Tibial artery (tissue), 4 donors: ENCODE data around the gene FARP1.

Experiments used
- DNase-seq, 2 donors: peaks; one replicate each; pipeline ENCODE4 v3.0.0-alpha.2; 2019
- H3K27ac ChIP-seq, 2 donors: fragments of 200-600 bp; sonication (generic) in 1 of 2; 1 replicate in 1 of 2; 2 replicates in 1 of 2; pipeline ENCODE4 v1.5.1; 2018 to 2019; ENCODE audit warnings: mild to moderate bottlenecking in 1 of 2
- H3K27me3 ChIP-seq, 2 donors: fragments of 200-600 bp; sonication (generic) in 1 of 2; one replicate each; pipeline versions ENCODE4 v1.5.1 to v1.6.0; 2016 to 2019
- H3K36me3 ChIP-seq, 3 donors: fragments of 200-600 bp; sonication (generic) in 2 of 3; one replicate each; pipeline ENCODE4 v1.5.1; 2016 to 2019; ENCODE audit warnings: mild to moderate bottlenecking in 2 of 3
- H3K4me1 ChIP-seq, 4 donors: fragments of 200-600 bp; sonication (generic) in 2 of 4; 1 replicate in 3 of 4; 2 replicates in 1 of 4; pipeline ENCODE4 v1.5.1; 2016 to 2019
- H3K4me3 ChIP-seq, 2 donors: fragments of 200-600 bp; sonication (generic) in 1 of 2; 1 replicate in 1 of 2; 2 replicates in 1 of 2; pipeline ENCODE4 v1.5.1; 2018 to 2019; ENCODE audit warnings: mild to moderate bottlenecking in 2 of 2
- H3K9me3 ChIP-seq, 3 donors: fragments of 200-600 bp; sonication (generic) in 1 of 3; one replicate each; pipeline ENCODE4 v1.5.1; 2016 to 2019
- CTCF ChIP-seq, 2 experiments: fragments of 200-600 bp in 1 of 2; fragments of 450-650 bp in 1 of 2; IDR thresholded peaks; one replicate each; pipeline ENCODE4 v1.5.1; 2017 to 2019; ENCODE audit warnings: antibody characterized with exemption in 2 of 2, mild to moderate bottlenecking in 1 of 2, moderate library complexity in 1 of 2
- intact Hi-C: fragments of 100-400 bp; cut with DNase I; formaldehyde crosslinking; loops from one replicate; pipeline ENCODE4 v1.15.0; 2023; ENCODE audit warnings: low total_unique reads

The FARP1 gene

GRCh38 chr13:98108341-98108740, 34.6 kb upstream of the FARP1 start:
- TF ChIP-seq CTCF (IDR thresholded peaks at IDR 0.05), result no peak
- intact Hi-C loops, result no loop called here
- Histone ChIP-seq H3K4me3 (no peak overlapping the region), H3K27me3 (peaks cover 0 to under 1% of the 10 kb centered on the region in 2 donors), H3K9me3 (no peaks in the 10 kb centered on the region), H3K27ac (no peak overlapping the region), H3K4me1 (no peaks in the 10 kb centered on the region), H3K36me3 (no peaks in the 10 kb centered on the region)
- no peak for DNase-seq

GRCh38 chr13:98109226-98109853, 33.6 kb upstream of the FARP1 start:
- H3K36me3 ChIP-seq, result no peaks in the 10 kb centered on the region
- intact Hi-C loops, result no loop called here

GRCh38 chr13:98110749-98111148, 32.1 kb upstream of the FARP1 start:
- no peaks in the 10 kb centered on the region for H3K27me3 ChIP-seq
- TF ChIP-seq CTCF (IDR thresholded peaks at IDR 0.05), result no peak
- no peak overlapping the region for H3K27ac ChIP-seq
- no peaks in the 10 kb centered on the region for H3K4me1 ChIP-seq
- H3K36me3 ChIP-seq, result no peaks in the 10 kb centered on the region
- no peak overlapping the region for H3K4me3 ChIP-seq
- DNase-seq, result no peak
- intact Hi-C loops, result no loop called here
- H3K9me3 ChIP-seq, result no peaks in the 10 kb centered on the region

More at GRCh38 chr13:98109226-98109853, 33.6 kb upstream of the FARP1 start:
- Histone ChIP-seq H3K4me1 (no peaks in the 10 kb centered on the region), H3K4me3 (no peak overlapping the region), H3K27me3 (no peaks in the 10 kb centered on the region), H3K27ac (no peak overlapping the region), H3K9me3 (no peaks in the 10 kb centered on the region)
- TF ChIP-seq CTCF (IDR thresholded peaks at IDR 0.05), result no peak
- no peak for DNase-seq

GRCh38 chr13:98111168-98112098, 31.5 kb upstream of the FARP1 start:
- H3K9me3 ChIP-seq, result no peaks in the 10 kb centered on the region
- TF ChIP-seq CTCF (IDR thresholded peaks at IDR 0.05), result no peak
- H3K36me3 ChIP-seq, result no peaks in the 10 kb centered on the region
- H3K4me1 ChIP-seq, result no peaks in the 10 kb centered on the region
- no peaks in the 10 kb centered on the region for H3K27me3 ChIP-seq
- H3K27ac ChIP-seq, result no peak overlapping the region
- no peak for DNase-seq
- intact Hi-C loops, result no loop called here
- H3K4me3 ChIP-seq, result no peak overlapping the region

GRCh38 chr13:98112456-98112855, 30.4 kb upstream of the FARP1 start:
- no peak for TF ChIP-seq CTCF (IDR thresholded peaks at IDR 0.05)
- Histone ChIP-seq H3K9me3 (no peaks in the 10 kb centered on the region), H3K27ac (no peak overlapping the region), H3K27me3 (no peaks in the 10 kb centered on the region), H3K36me3 (no peaks in the 10 kb centered on the region), H3K4me3 (no peak overlapping the region), H3K4me1 (no peaks in the 10 kb centered on the region)
- DNase-seq, result no peak
- intact Hi-C loops, result no loop called here
